AG09319 (cell line): Measurements from ENCODE around the gene IGLL5.

Experiments used
- DNase-seq: peaks from one replicate; pipeline ENCODE4 v3.0.0-alpha.2; 2010; ENCODE audit warnings: low read depth; ENCODE audit errors: extremely low read depth
- TF ChIP-seq, protein P1 (sequence below): IDR thresholded peaks from 2 replicates; pipeline ENCODE4 v1.5.1; 2011; ENCODE audit warnings: low read depth, mild to moderate bottlenecking, inconsistent platforms, low read length, moderate library complexity

Gene IGLL5

DNA sequence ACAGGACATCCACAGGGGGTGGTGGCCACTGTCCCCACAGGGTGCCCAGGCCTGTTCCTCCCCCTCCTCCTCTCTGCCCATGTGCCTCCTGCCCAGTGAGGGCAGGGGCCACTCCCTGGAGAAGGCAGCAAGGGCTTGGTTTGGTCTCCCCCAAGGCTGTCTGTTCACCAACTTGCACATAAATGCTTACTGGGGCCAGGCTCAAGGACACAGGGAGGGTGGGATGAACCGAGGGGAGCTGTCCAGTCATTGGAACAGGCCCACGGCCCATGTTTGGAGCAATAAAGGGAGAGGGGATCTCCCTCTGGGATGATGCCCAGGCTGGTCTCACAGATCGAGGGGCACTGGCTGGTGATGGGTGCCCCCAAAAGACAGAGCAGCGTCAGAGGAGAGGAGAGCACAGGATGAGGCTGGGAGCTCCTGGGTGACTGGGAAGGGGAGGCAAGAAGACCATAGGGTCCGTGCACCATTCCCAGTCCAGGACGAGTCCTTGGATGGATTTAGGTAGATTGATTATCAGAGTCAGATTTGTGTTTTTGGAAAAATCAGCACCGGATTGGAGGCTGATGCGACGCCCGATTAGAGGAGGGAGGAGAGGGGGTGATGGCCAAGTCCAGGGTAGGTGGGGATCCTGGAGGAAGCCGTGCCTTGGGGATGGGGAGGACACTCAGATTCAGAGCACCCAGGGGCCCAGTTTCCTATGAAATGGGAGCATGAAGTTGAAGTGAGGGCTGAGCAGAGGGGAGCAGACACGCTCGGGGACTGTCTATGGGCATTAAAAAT lies 1.1 kb downstream of the IGLL5 start:
- DNase-seq = no peak
- TF ChIP-seq, protein P1, sequence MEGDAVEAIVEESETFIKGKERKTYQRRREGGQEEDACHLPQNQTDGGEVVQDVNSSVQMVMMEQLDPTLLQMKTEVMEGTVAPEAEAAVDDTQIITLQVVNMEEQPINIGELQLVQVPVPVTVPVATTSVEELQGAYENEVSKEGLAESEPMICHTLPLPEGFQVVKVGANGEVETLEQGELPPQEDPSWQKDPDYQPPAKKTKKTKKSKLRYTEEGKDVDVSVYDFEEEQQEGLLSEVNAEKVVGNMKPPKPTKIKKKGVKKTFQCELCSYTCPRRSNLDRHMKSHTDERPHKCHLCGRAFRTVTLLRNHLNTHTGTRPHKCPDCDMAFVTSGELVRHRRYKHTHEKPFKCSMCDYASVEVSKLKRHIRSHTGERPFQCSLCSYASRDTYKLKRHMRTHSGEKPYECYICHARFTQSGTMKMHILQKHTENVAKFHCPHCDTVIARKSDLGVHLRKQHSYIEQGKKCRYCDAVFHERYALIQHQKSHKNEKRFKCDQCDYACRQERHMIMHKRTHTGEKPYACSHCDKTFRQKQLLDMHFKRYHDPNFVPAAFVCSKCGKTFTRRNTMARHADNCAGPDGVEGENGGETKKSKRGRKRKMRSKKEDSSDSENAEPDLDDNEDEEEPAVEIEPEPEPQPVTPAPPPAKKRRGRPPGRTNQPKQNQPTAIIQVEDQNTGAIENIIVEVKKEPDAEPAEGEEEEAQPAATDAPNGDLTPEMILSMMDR = no peak

DNA sequence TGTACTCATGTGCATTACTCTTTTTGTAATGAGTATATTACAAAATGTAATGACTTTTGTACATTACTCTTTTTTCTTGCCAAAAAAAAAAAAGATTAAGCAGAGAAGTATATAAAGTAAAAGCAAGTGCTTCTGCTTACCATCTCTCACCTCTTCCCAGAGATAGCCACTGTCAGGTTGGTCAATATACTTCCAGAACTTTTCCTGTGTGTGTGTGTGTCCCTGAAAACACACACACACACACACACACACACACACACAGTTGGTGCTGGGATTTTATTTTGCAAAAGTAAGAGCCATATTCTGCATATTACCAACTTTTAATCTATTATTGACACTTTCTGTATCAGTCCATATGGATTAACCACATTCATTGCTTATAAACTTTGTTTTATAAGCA lies 2.5 kb downstream of the IGLL5 start:
- TF ChIP-seq, protein P1 = no peak

DNA sequence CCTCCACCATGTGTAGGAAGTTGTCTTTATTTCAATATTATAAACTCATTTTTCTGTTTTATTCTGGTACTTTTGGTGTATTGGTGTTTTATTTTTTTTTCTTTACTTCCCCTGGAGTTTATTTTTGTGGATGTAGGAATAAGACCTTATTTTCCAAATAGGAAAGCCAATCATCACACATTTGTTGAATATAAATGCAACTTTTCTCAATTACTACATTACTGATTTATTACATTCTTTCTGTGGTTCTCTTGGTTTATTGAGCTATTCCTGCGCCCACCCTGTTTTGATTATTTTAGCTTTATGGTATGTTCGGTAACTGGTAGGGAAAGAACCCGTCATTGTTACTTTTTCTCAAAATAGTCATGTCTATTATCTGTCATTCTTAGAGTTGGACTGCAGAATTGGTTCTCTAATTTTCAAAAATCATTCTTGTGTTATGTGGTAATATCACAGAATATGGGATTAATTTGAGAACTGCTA lies 3.6 kb downstream of the IGLL5 start:
- no peak for DNase-seq
- TF ChIP-seq, protein P1 = no peak

More for the DNA sequence above, 2.5 kb downstream of the IGLL5 start:
- no peak for DNase-seq

DNA sequence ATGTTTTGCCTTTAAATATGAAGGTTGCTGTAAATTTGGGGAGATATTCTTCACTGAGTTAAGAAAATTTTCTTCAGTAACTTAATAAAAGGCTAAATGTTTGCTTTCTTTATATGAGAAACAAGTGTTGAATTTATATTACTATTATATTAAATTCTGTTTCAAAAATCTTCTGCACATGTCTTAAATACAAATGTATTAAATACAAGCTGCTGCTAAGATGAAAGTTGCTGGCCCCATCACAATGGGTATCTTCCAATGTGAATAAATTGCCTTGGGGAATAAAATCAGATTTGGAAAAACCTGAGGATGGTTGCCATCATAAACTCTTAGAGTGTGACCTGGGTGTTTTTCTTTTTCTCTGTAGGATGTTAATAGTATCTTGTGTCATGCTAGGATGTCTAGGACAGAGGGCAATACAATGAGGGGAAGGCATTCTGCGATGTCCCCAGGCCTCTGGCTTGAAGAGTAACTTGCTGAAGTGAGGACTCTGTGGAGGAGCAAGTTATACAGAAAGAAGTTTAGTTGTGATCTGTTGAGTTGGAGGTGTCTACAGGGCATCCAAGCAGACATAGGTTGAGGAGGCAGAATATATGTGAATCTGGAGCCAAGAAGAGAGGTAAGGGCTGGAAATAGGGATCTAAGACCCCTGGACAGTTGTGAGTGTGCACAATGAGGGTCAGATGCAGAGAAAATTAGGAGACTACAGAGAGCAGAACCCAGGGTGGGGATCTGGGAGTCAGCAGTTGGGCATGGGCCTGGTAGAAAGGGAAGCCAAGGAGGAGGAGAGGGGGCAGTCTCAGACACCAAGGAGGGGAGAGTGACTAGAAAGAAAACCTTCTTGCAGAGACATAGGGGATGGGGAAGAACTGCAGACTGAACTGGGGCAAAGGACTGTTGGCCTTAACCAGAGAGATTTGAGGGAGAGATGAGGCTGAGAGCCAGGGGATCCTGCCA lies 4.8 kb downstream of the IGLL5 start:
- no peak for DNase-seq
- TF ChIP-seq, protein P1 = no peak

DNA sequence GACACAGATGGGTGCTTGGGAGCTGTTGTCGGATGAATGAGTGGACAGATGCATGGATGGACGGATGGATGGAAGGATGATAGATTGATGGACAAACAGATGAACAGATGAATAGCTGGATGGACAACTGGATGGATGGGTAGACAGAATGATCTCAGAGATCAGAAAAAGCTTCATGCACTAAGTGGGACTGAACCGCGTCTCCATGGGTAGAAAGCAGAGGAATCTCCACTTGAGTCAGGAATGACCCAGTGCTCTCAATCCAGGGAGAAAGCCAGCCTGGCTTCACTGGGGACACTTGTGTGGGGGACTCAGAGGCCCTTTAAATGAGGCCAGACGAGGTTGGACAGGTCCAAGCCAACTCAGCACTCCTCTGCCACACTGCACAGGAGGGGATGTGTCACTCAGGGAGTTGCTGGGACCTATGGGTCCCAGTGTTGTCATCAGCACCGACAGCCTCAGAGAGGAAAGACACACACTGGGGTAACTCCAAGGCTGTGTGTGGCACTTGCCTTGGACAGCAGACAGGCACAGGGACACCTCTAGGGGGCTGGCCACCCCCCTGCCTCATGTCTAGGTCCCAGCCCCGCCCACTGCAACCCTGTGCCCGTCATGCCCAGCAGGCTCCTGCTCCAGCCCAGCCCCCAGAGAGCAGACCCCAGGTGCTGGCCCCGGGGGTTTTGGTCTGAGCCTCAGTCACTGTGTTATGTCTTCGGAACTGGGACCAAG lies 5.6 kb downstream of the IGLL5 start:
- TF ChIP-seq, protein P1 = no peak
- no peak for DNase-seq

DNA sequence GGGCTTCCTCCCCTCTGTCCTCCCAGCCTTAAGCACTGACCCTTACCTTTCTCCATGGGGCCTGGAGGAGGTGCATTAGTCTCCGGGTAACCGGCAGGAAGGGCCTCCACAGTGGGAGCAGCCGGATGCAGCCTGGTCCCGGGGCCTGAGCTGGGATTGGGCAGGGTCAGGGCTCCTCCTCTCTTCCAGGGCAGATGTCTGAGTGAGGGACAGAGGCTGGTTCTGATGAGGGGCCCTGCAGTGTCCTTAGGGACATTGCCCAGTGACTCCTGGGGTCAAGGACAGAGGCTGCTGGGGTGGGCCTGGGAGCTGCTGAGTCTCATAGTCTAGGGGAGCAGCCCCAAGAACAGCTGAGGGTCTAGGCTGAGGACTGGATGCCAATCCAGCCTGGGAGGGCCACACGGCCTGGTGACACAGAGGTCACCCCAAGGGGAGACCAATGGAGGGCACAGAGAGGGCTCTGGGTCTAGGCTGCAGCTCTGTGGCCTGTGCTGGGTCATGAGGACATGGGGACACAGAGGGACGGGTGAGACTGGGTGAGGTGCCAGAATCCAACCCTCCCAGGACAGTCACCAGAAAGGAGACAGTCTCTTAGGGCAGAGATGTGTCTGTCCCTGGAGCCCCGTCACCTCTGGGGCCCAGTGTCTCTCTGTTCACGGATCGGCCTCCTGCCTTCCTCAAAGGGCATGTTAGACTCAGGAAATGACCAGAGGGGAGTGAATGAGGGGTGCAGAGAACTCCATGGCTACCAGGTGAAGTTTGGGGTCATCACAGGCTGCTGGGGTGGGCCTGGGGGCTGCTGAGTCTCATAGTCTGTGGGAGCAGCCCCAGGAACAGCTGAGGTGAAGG lies 6.5 kb downstream of the IGLL5 start:
- DNase-seq = no peak
- TF ChIP-seq, protein P1 = no peak
